HG03342 (cell line): ENCODE results near the gene GART.
"Not testable (repeated sequence)": the region's sequence is repeated elsewhere in the genome, so short reads cannot be mapped to it uniquely, and the experiment has no call there.

ENCODE experiments used
- ATAC-seq: cut with Tn5 transposase; IDR thresholded peaks from one replicate; pipeline ENCODE4 v1.9.1; 2021; ENCODE audit warnings: mild to moderate bottlenecking, moderate library complexity; ENCODE audit not compliant: unreplicated experiment

Gene GART

GRCh38 chr21:33541756-33542639, at the start of gene GART:
TSS of gene GART (minus strand) at chr21:33542117. CDS start at chr21:33539315, 2,802 bp downstream.
- peak; percentile 54 for ATAC-seq

- ATAC-seq: peak; percentile 78
Measured at GRCh38 chr21:33588485-33589335, 46.8 kb upstream of the GART start, which contains the start of gene DONSON. TSS of gene DONSON (minus strand) at chr21:33588684. CDS start at chr21:33588641, 43 bp downstream.

DNA sequence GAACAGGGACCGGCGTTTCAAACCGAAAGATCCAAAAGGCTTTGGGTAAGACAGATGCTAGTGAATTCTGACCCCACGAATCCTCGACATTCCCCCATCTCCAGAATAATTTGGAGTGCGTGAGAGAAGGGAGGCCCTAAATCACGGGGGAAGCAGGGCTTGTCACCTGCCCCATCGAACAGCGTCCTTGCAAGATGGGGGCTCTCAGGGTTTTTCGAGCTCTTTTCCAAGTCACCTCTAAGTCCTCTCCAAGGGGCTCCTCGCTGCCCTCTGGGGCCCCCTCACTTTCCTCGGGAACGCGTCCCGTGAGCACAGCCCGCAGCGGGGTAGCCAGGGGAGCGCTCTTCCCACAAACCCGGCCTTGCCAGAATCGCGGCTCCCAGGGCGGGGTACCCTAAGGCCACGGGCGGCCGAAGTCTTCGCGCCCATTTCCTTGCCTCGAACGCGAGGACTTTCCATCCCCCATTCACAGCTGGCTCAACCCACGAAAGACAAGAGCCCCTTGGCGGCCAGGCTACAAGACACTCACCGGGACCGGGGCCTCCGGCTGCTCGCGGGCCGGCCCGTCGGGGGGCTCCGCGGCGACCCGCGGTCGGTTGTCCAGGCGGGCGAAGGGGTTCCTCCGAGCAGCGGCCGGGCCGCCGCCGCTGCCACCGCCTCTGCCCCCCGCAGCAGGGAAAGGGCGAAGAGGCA, 46.0 kb upstream of the GART start:
- peak; percentile 34 for ATAC-seq

DNA sequence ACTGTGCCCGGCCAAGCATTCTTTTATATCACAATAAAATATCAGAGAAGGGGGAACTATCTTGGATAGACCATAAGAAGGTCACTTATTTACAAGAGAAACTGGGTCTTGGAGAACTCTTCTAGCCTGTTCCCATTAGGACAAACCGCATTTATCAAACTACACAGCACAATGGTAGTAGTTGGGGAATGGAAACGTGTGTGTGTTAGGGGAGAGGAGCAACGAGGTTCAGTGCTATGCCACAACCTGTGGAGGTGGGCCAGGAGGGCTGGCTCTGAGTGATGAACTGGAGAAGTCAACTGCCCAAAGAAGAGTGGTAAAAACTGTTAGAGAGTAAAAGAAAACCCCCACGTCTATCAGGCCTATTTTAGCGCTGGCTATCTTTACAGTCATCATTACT, 45.0 kb upstream of the GART start:
- no peak for ATAC-seq

DNA sequence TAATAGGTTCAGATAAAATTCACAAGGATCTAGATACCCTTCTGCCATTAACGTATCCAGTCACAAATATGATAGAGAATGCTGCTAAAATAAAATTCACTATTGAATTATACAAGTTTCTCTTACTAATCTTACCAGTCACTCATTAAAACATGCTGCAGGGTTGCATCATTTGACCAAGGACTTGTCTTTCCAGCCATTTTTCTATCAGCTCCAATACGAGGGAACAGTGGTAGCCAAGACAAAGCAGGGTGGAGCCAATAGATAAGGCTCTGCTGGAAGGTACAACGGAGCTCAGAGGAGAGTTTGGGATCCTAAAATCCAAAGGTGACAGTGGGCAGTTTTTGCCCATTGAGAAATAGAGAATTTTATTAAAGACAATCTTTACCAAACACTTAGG, 42.5 kb upstream of the GART start:
- no peak for ATAC-seq

DNA sequence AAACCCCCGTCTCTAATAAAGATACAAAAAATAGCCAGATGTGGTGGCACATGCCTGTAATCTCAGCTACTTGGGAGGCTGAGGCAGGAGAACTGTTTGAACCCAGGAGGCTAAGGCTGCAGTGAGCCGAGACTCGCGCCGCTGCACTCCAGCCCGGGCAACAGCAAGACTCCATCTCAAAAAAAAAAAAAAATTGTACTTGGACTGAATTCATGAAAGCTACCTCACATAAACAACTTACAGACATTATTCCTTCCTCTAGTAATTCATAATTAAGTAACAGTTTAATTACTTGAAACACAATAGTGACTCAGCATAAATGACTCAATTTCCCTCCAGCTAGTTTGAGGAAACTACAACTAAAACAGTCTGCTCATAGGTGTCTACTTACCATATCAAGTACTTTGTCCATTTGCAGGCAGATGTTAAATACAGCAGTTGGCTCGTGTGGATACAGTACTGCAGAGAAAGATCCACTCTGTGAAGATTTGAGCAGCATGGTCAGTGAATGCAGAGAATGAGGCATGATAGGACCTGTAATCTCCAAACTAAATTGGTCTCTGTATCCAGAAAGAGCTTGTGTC, 37.1 kb upstream of the GART start:
- no peak for ATAC-seq

DNA sequence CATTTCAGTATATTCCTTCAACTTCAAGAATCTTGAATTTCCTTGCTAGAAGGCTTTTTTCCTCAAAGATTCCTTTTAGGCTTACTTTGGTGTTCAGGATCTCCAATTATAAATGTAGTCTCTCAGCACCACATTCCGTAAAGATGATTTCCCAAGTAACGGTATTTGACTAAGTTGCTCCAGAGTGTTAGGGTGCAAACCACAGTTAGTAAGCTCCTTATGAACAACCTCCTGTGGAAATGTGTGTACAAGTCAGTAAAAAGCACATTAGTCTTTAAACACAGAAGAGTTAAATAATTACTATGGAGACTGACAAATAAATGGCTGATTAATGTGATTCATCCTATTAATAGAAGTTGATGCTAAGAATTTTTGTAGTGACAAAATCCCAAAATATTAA, 36.3 kb upstream of the GART start:
- no peak for ATAC-seq

- ATAC-seq: not testable (repeated sequence)
Measured at GRCh38 chr21:33576741-33577141, 34.8 kb upstream of the GART start.

GRCh38 chr21:33572350-33572749, 30.4 kb upstream of the GART start:
- ATAC-seq: no peak

- no peak for ATAC-seq
Measured at GRCh38 chr21:33569991-33570390, 28.1 kb upstream of the GART start.

- ATAC-seq: no peak
Measured at GRCh38 chr21:33568448-33568847, 26.5 kb upstream of the GART start.

GRCh38 chr21:33567914-33568313, 26.0 kb upstream of the GART start:
- no peak for ATAC-seq

- ATAC-seq: no peak
Measured at GRCh38 chr21:33566514-33566913, 24.6 kb upstream of the GART start.

DNA sequence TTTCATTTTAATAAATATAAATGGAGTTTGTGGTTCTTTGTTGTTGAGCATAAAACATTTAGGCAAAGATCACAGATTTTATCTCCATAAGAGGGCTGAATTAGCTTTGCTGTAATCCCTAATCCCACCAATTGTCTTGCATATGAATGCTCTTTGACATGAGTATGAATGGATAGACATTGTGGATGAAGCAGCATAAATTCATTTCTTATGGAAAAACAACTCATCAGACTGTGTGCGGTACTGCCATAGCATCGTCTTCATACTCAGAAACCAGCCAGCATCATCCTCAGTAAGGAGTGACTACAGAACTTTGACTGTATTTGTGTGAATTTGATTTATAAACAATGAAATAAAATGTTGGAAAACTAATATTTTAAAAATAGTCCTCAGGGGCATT, 20.5 kb upstream of the GART start:
- no peak for ATAC-seq

- no peak for ATAC-seq
Measured at GRCh38 chr21:33561373-33561772, 19.5 kb upstream of the GART start.

- no peak for ATAC-seq
Measured at GRCh38 chr21:33560965-33561364, 19.0 kb upstream of the GART start.

DNA sequence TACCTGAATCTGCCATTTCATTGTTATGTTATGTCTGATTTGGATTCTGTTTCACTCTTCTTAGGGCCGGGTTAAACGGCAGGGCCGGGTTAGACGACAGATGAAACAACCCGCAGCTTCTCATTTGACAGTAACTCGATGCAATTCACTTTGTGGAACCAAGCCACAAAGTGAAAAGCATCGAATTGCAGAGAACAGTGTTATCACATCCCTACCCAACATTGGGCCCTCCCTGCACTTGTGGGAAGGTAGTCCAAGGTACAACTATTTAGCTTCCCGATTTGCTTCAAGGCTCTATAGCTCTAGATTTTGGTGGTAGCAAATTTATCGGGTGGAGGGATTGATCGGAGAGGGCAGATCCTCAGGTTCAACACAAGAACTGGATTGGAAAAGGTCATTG, 17.9 kb upstream of the GART start:
- no peak for ATAC-seq

GRCh38 chr21:33558777-33559421, 17.0 kb upstream of the GART start:
- ATAC-seq: no peak

DNA sequence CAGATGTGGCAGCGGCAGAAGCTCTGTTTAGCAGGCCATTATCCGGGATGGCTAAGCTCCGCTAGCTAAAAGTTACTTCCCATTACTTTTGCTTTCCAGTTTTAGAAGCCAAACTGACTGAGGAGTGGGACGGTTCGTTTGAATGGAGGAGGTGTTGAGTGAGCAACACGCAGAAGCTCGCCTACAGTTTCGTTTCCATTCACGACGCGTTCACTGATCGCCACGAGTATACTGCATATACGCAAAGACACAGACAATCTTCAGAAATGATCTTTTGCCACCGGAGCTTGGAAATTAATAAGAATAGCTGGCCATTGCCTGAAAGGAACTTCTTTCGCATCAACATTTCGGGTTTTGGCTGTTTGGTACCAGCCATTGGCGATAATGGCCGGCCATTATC, 15.5 kb upstream of the GART start:
- no peak for ATAC-seq

DNA sequence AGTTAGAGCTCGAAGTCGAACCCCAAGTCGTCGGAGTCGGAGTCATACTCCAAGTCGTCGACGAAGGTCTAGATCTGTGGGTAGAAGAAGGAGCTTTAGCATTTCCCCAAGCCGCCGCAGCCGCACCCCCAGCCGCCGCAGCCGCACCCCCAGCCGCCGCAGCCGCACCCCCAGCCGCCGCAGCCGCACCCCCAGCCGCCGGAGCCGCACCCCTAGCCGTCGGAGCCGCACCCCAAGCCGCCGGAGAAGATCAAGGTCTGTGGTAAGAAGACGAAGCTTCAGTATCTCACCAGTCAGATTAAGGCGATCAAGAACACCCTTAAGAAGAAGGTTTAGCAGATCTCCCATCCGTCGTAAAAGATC, 13.0 kb upstream of the GART start:
- ATAC-seq: no peak
